ENCODE data around the gene TRIO. TPM values are rescaled to one million over a fixed set of nuclear protein-coding genes. Genes with fewer than 3 reads are reported as not detected.

TRIO gene
- total and polyA plus RNA-seq, 2 of the 8 experiments (the other 6 are each of a cell fraction or from before 2014, with no cell fraction given), result 35.1 to 69.1 TPM

- FAIRE-seq, result no peak
Observed at GRCh38 chr5:14239951-14240350, 96.8 kb downstream of the TRIO start.

More at GRCh38 chr5:14239951-14240350, 96.8 kb downstream of the TRIO start:
- Histone ChIP-seq H3K4ac (replicated peaks; ENCODE audit: insufficient read length, low read depth, low read length) (no peak overlapping the region), H3K4me3 (ENCODE audit: extremely low read depth in 1 of 4, insufficient read depth in 2 of 4, low read depth in 3 of 4, low read length in 4 of 4) (no peak overlapping the region), H3K23me2 (ENCODE audit: low read depth, low read length) (no peaks in the 10 kb centered on the region), H4K5ac (ENCODE audit: insufficient read length, low read depth, low read length) (no peak overlapping the region), H2AK5ac (ENCODE audit: low read depth, low read length) (no peak overlapping the region), H2BK5ac (ENCODE audit: low read depth, low read length) (no peak overlapping the region), H3K23ac (ENCODE audit: insufficient read length) (no peak overlapping the region), H2BK12ac (ENCODE audit: low read depth, low read length) (no peak overlapping the region), H3K9me3 (ENCODE audit: insufficient read depth in 2 of 2, low read depth in 1 of 2, low read length in 1 of 2) (no peaks in the 10 kb centered on the region), H3K79me1 (ENCODE audit: low read depth, low read length) (peaks cover 9% of the 10 kb centered on the region), H2AFZ (ENCODE audit: low read length) (no peak overlapping the region), H4K8ac (ENCODE audit: extremely low read depth, insufficient read depth, low read length) (no peak overlapping the region), H3K56ac (replicated peaks; ENCODE audit: insufficient read length, low read depth, low read length) (no peak overlapping the region), H3K27ac (ENCODE audit: low read depth, low read length) (no peak overlapping the region), H2BK15ac (ENCODE audit: low read length) (no peak overlapping the region), H2BK120ac (replicated peaks; ENCODE audit: low read depth, low read length) (no peak overlapping the region), H3K36me3 (ENCODE audit: control insufficient read depth in 2 of 4, insufficient read depth in 4 of 4, low read length in 3 of 4) (no peaks in the 10 kb centered on the region), H3K18ac (ENCODE audit: extremely low read depth, low read length) (no peak overlapping the region), H3K4me2 (ENCODE audit: insufficient read depth in 1 of 2, low read depth in 2 of 2, low read length in 2 of 2) (no peak overlapping the region), H3K14ac (ENCODE audit: insufficient read length) (no peak overlapping the region), H4K91ac (replicated peaks; ENCODE audit: insufficient read length, low read length) (no peak overlapping the region), H3K9ac (replicated peaks in 1 of 4; ENCODE audit: extremely low read depth in 1 of 4, low read depth in 3 of 4, low read length in 3 of 4) (no peak overlapping the region), H3K79me2 (ENCODE audit: control insufficient read depth in 1 of 2, insufficient read depth in 2 of 2, low read length in 2 of 2) (peaks cover 3 to 94% of the 10 kb centered on the region in 2 experiments; a peak in 3 of 4 replicates), H2BK20ac (ENCODE audit: low read length) (no peak overlapping the region), H3K4me1 (replicated peaks in 1 of 4; ENCODE audit: control insufficient read depth in 3 of 4, insufficient read depth in 4 of 4, low read length in 3 of 4) (peaks cover 6 to 29% (median 24%) of the 10 kb centered on the region in 4 experiments), H3K27me3 (replicated peaks in 1 of 4; ENCODE audit: control insufficient read depth in 3 of 4, extremely low read depth in 1 of 4, insufficient read depth in 3 of 4, low read length in 3 of 4) (no peaks in the 10 kb centered on the region), H4K20me1 (replicated peaks in 1 of 2; ENCODE audit: control insufficient read depth in 1 of 2, insufficient read depth in 2 of 2, low read length in 2 of 2) (peaks cover 10 to 16% of the 10 kb centered on the region in 2 experiments)
- WGBS, 2 experiments (ENCODE audit: extremely low coverage in 1 of 2, insufficient coverage in 1 of 2, insufficient read length in 1 of 2, insufficient replicate concordance in 2 of 2, low coverage in 1 of 2, low lambda C conversion rate in 2 of 2, missing lambda C conversion rate in 1 of 2), result 84% methylated on average over 2 of the region's 2 CpGs; no CpG with 5 or more reads in 1 of the 2 experiments
- ChIA-PET CTCF (ENCODE audit: partially characterized antibody) (interaction anchor here (0.8 kb wide), 1 partner anchor 20 kb away, joined by 3 read pairs; no protein-coding TSS in a partner anchor), POLR2A (ENCODE audit: partially characterized antibody) (no interaction called here)
- no peak for DNase-seq (ENCODE audit: low read depth in 1 of 2, low spot score in 2 of 2)
- TF ChIP-seq KDM1A (IDR thresholded peaks at IDR 0.05; ENCODE audit: borderline replicate concordance, low read length) (no peak), TBP (IDR thresholded peaks at IDR 0.05; ENCODE audit: low read depth, low read length) (no peak), CHD1 (IDR thresholded peaks at IDR 0.05; ENCODE audit: low read depth, low read length) (no peak), CHD2 (IDR thresholded peaks at IDR 0.05; ENCODE audit: low read length) (no peak), RFX5 (IDR thresholded peaks at IDR 0.05; ENCODE audit: borderline replicate concordance, low read depth, low read length) (no peak), TCF12 (IDR thresholded peaks at IDR 0.05; ENCODE audit: low read depth, low read length) (no peak), HDAC6 (IDR thresholded peaks at IDR 0.05; ENCODE audit: low read depth, low read length) (no peak), SP1 (IDR thresholded peaks at IDR 0.05; ENCODE audit: low read depth, low read length) (no peak), SIN3A (conservative IDR thresholded peaks at IDR 0.05 in 1 of 2, IDR thresholded peaks at IDR 0.05 in 1 of 2; ENCODE audit: low read depth in 1 of 2, low read length in 2 of 2) (no peak), BACH1 (IDR thresholded peaks at IDR 0.05; ENCODE audit: low read length) (no peak), SIX5 (IDR thresholded peaks at IDR 0.05; ENCODE audit: low read depth, low read length) (no peak), JUN (IDR thresholded peaks at IDR 0.05; ENCODE audit: low read depth, low read length) (no peak), JUND (IDR thresholded peaks at IDR 0.05; ENCODE audit: low read length) (no peak)
